Measurements from ENCODE around the gene SIX5.
A peak's percentile ranks its signal among the peaks of the same experiment; 100 is the strongest.

GRCh38 chr19:45770192-45771101 is 1.4 kb upstream of the SIX5 start:
- no peak for TF ChIP-seq EZH2 (IDR thresholded peaks at IDR 0.05; ENCODE audit: low read length, unreplicated experiment)
- peak; percentile 78 for TF ChIP-seq CTCF (conservative IDR thresholded peaks at IDR 0.05; ENCODE audit: low read depth, low read length)
